ENCODE measurements around the gene MYCBPAP. TPM values are rescaled to one million over a fixed set of nuclear protein-coding genes. Genes with fewer than 3 reads are reported as not detected.

Gene MYCBPAP
- total RNA-seq, 2 donors from 2014 or later, result 0.16 to 0.19 TPM

DNA sequence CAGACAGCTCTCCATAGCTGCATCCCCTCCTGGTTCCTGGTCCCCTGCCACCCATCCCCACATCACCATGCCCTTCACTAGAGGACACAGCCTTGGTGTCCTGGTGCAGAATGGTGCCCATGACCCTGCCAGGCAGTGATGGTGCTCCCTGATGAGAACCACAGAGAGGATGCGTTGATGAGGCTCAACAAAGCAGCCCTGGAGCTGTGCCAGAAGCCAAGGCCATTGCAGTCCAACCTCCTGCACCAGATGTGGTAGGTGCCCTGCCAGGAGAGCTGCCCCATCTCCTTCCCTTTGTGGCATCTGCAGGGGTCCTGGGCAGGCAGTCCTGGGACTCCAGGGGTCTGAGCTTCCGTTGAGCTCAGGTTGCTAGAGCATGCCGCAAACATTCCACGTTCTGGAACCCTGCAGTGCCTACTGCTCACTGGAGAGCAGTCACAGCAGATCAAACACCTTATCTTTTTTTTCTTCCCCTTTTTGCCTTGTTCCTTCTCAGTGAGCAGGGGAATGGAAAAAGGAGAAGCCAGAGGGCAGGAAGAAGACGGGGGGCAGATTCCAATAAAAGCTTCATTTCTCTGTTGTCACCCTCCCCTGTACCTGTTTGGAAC lies 19.0 kb downstream of the MYCBPAP start:
- Histone ChIP-seq H3K36me3 (no peaks in the 10 kb centered on the region), H3K27ac (no peak overlapping the region), H3K27me3 (no peaks in the 10 kb centered on the region), H3K4me1 (peaks cover 0 to 5% of the 10 kb centered on the region in 2 donors), H3K9me3 (no peaks in the 10 kb centered on the region), H3K4me3 (no peak overlapping the region)
- no peak for DNase-seq (ENCODE audit: low spot score)
- TF ChIP-seq, protein P1, sequence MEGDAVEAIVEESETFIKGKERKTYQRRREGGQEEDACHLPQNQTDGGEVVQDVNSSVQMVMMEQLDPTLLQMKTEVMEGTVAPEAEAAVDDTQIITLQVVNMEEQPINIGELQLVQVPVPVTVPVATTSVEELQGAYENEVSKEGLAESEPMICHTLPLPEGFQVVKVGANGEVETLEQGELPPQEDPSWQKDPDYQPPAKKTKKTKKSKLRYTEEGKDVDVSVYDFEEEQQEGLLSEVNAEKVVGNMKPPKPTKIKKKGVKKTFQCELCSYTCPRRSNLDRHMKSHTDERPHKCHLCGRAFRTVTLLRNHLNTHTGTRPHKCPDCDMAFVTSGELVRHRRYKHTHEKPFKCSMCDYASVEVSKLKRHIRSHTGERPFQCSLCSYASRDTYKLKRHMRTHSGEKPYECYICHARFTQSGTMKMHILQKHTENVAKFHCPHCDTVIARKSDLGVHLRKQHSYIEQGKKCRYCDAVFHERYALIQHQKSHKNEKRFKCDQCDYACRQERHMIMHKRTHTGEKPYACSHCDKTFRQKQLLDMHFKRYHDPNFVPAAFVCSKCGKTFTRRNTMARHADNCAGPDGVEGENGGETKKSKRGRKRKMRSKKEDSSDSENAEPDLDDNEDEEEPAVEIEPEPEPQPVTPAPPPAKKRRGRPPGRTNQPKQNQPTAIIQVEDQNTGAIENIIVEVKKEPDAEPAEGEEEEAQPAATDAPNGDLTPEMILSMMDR (IDR thresholded peaks at IDR 0.05), result no peak

DNA sequence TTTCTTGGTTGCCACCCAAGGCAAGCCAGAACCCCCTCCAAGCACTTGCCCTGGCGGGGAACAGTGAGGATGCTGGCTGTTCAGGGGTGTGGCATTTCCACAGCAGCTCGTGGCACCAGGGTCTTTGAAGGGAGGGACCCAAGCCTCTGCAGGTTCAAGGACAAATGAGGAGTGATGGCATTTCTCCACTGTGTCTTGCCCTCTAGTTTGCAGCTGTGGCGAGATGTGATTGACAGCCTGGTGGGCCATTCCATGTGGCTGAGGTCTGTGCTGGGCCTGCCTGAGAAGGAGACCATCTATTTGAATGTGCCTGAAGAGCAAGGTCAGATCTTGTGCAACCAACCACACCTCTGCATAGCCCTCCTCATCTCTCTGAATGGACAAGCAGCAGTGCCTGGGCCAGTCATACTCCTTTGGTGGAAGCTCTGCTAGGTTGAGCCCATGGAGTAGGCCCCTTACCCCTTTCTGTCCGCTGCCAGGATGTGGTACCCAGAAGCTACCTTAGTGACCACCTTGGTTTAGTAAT lies 19.8 kb downstream of the MYCBPAP start:
- Histone ChIP-seq H3K4me1 (peaks cover 0 to 12% of the 10 kb centered on the region in 2 donors), H3K36me3 (no peaks in the 10 kb centered on the region), H3K27ac (no peak overlapping the region), H3K9me3 (no peaks in the 10 kb centered on the region), H3K27me3 (no peaks in the 10 kb centered on the region), H3K4me3 (no peak overlapping the region)
- no peak for DNase-seq (ENCODE audit: low spot score)
- TF ChIP-seq, protein P1 (IDR thresholded peaks at IDR 0.05), result no peak

DNA sequence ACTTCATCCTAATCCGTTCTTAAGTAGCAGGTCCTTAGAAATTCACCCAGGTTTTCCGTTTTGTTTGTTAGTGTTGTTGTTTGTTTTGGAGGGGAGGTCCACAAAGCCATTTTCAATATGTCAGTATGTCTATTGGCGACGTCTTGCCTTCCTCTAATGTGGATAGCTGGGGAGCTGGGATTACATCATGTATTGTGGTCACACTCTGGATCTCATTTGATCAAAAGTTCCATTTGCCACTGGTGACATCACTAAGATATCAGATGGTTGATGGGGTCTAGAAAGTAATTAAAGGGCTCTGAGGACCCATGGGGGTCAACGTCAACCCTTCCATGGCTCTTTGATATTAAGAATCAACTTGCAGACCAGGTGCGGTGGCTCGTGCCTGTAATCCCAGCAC lies 21.6 kb downstream of the MYCBPAP start:
- TF ChIP-seq, protein P1 (IDR thresholded peaks at IDR 0.05), result no peak
- H3K4me3 ChIP-seq, result no peak overlapping the region
- no peaks in the 10 kb centered on the region for H3K36me3 ChIP-seq
- DNase-seq (ENCODE audit: low spot score), result no peak
- no peaks in the 10 kb centered on the region for H3K9me3 ChIP-seq
- no peak overlapping the region for H3K27ac ChIP-seq
- no peaks in the 10 kb centered on the region for H3K27me3 ChIP-seq
- peaks cover 0 to 30% of the 10 kb centered on the region in 2 donors for H3K4me1 ChIP-seq

DNA sequence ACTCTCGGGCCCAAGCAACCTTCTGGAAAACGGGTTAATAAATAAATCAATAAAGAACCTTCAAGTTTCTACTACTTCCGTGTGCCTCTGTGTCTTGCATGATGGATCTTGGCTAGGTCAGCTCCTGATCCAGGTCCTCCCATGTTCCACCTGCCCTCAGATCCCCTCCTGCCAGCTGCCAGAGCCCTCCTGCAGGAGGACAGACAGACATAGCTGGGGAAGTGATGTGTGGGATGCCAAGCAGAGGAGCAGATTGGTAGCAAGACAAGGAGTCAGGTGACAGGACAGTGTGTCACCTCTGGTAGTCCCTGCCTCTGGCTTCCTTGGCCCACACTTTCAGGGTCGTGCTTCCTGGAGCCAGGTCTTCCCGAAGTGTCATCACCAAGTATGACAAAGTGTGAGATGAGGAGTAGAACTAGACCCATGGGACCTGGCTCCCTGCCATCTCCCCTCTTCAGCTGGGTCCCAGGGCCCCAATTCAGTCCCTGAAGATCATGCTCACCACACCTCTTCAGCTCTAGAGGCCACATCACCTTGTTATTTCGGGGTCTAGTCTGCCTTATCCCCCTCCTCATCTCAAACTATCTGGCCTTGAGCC lies 23.3 kb downstream of the MYCBPAP start:
- no peak for DNase-seq (ENCODE audit: low spot score)
- TF ChIP-seq, protein P1 (IDR thresholded peaks at IDR 0.05), result no peak
- H3K4me1 ChIP-seq, result peaks cover 0 to 32% of the 10 kb centered on the region in 2 donors
- H3K36me3 ChIP-seq, result no peaks in the 10 kb centered on the region
- H3K4me3 ChIP-seq, result no peak overlapping the region
- H3K27me3 ChIP-seq, result no peaks in the 10 kb centered on the region
- H3K9me3 ChIP-seq, result no peaks in the 10 kb centered on the region
- H3K27ac ChIP-seq, result peak overlapping the region in 1 of 2 donors; percentile 61

DNA sequence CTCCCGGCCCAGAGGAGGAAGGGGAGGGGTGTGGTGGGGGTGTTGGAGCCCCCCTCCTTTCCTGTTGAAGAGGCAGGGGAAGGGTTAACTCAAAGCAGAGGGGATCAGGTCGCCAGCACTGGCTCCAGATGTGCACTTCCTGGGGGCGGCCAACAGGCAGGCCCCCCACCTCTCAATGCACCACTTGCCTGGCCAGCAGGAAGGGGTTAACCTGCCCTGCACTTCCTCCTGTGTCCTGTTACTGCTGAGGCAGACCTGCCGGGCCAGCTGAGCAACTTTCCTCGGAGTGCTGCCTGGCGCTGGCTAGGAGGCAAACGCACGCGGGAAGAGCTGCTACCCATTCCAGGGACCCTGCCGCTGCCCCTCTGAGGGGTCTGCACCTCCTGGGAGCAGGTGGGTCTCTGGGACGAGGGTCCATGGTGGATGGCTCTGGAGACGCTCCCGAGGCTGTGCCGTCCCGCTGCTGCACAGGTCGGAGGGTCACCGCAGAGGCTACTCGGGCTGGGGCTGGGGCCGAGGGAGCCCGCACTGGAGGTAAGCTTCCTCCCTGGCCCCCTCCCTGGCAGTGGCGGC lies 24.3 kb downstream of the MYCBPAP start, which contains the start of gene EPN3:
Gene EPN3 (plus strand): TSS at position 284 of the 573 bp plus-strand sequence. CDS start 3,822 bp downstream, outside the sequence.
- Histone ChIP-seq H3K4me3 (peak within 1 kb of the TSS; percentile 39 to 47), H3K27me3 (no peaks in the 10 kb centered on the region), H3K9me3 (no peaks in the 10 kb centered on the region), H3K27ac (peak within 1 kb of the TSS; percentile 61 to 85), H3K4me1 (peaks cover 0 to 32% of the 10 kb centered on the region in 2 donors), H3K36me3 (no peaks in the 10 kb centered on the region)
- no peak for DNase-seq (ENCODE audit: low spot score)
- TF ChIP-seq, protein P1 (IDR thresholded peaks at IDR 0.05), result no peak
